ENCODE results near the gene EDN2.

GRCh38 chr1:41484402-41485241 lies at the start of gene EDN2:
- TF ChIP-seq PATZ1 (CRISPR knock-in tag; IDR thresholded peaks at IDR 0.05; ENCODE audit: borderline replicate concordance) (no peak), TOX (CRISPR knock-in tag; IDR thresholded peaks at IDR 0.05; ENCODE audit: borderline replicate concordance) (no peak), TSHZ2 (CRISPR knock-in tag; IDR thresholded peaks at IDR 0.05) (no peak), ZFP3 (CRISPR knock-in tag; IDR thresholded peaks at IDR 0.05) (no peak), ESRRG (CRISPR knock-in tag; IDR thresholded peaks at IDR 0.05) (no peak), CREB5 (CRISPR knock-in tag; IDR thresholded peaks at IDR 0.05; ENCODE audit: low read depth) (no peak), ISL1 (CRISPR knock-in tag; IDR thresholded peaks at IDR 0.05) (no peak), ZFP30 (CRISPR knock-in tag; IDR thresholded peaks at IDR 0.05) (no peak)

Data from SK-N-SH treated with all-trans-retinoic acid at 6 μM for 48 hours (cell line).